Measurements from ENCODE around the gene CUTC. TPM values are rescaled to one million over a fixed set of nuclear protein-coding genes. Genes with fewer than 3 reads are reported as not detected.

The CUTC gene
- total and polyA plus RNA-seq, 4 donors: 10.3 to 23.4 (median 17.3) TPM

DNA sequence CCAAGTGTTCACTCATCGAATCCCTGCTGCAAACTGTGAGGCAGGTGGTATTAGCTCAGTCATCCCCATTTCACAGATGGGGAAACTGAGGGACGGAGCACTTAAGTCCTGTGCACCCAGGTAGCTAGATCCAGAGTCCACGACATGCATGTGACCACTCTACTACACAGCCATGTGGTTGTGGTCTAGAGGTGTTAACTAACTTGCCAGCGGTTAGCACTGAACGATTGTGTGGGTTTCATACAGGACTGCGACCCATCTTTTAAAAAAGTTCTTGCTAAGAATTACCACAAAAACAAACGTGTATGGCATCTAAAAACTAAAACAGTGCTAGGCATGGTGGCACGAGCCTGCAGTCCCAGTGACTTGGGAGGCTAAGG is 34.3 kb downstream of the CUTC start:
- Histone ChIP-seq H3K9ac (ENCODE audit: low read depth in 1 of 2, low read length in 2 of 2) (no peak overlapping the region), H3K27me3 (ENCODE audit: control insufficient read depth in 4 of 4, insufficient read depth in 4 of 4, low read length in 3 of 4) (no peaks in the 10 kb centered on the region), H3K4me3 (ENCODE audit: low read depth in 1 of 3, low read length in 3 of 3) (no peak overlapping the region), H3K9me3 (ENCODE audit: control insufficient read depth in 4 of 4, low read length in 3 of 4) (no peaks in the 10 kb centered on the region), H3K36me3 (ENCODE audit: control insufficient read depth in 4 of 4, insufficient read depth in 3 of 4, low read depth in 1 of 4, low read length in 3 of 4) (peaks cover 0 to 2% (median 0%) of the 10 kb centered on the region in 4 donors), H3K27ac (ENCODE audit: low read depth in 1 of 2, low read length in 2 of 2) (no peak overlapping the region), H3K4me1 (ENCODE audit: control insufficient read depth in 4 of 4, insufficient read depth in 4 of 4, low read length in 3 of 4) (peaks cover 0 to 6% (median 2%) of the 10 kb centered on the region in 4 donors)
- no peak for DNase-seq (ENCODE audit: low spot score)
- WGBS: 79% methylated on average over 8 of the region's 8 CpGs
- TF ChIP-seq SP1 (IDR thresholded peaks at IDR 0.05) (no peak), NR2F2 (IDR thresholded peaks at IDR 0.05) (no peak), GABPA (IDR thresholded peaks at IDR 0.05 in 1 of 2, conservative IDR thresholded peaks at IDR 0.05 in 1 of 2) (no peak), EGR1 (IDR thresholded peaks at IDR 0.05; ENCODE audit: low read depth in 2 of 2) (no peak), JUND (IDR thresholded peaks at IDR 0.05) (no peak), RXRA (IDR thresholded peaks at IDR 0.05) (no peak), YY1 (IDR thresholded peaks at IDR 0.05) (no peak), HNF4A (conservative IDR thresholded peaks at IDR 0.05) (no peak)
- TF ChIP-seq, protein P1, sequence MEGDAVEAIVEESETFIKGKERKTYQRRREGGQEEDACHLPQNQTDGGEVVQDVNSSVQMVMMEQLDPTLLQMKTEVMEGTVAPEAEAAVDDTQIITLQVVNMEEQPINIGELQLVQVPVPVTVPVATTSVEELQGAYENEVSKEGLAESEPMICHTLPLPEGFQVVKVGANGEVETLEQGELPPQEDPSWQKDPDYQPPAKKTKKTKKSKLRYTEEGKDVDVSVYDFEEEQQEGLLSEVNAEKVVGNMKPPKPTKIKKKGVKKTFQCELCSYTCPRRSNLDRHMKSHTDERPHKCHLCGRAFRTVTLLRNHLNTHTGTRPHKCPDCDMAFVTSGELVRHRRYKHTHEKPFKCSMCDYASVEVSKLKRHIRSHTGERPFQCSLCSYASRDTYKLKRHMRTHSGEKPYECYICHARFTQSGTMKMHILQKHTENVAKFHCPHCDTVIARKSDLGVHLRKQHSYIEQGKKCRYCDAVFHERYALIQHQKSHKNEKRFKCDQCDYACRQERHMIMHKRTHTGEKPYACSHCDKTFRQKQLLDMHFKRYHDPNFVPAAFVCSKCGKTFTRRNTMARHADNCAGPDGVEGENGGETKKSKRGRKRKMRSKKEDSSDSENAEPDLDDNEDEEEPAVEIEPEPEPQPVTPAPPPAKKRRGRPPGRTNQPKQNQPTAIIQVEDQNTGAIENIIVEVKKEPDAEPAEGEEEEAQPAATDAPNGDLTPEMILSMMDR (IDR thresholded peaks at IDR 0.05; ENCODE audit: low read depth, low read length, missing input control): no peak
- TF ChIP-seq, protein P2, sequence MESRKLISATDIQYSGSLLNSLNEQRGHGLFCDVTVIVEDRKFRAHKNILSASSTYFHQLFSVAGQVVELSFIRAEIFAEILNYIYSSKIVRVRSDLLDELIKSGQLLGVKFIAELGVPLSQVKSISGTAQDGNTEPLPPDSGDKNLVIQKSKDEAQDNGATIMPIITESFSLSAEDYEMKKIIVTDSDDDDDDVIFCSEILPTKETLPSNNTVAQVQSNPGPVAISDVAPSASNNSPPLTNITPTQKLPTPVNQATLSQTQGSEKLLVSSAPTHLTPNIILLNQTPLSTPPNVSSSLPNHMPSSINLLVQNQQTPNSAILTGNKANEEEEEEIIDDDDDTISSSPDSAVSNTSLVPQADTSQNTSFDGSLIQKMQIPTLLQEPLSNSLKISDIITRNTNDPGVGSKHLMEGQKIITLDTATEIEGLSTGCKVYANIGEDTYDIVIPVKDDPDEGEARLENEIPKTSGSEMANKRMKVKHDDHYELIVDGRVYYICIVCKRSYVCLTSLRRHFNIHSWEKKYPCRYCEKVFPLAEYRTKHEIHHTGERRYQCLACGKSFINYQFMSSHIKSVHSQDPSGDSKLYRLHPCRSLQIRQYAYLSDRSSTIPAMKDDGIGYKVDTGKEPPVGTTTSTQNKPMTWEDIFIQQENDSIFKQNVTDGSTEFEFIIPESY (IDR thresholded peaks at IDR 0.05): no peak
- TF ChIP-seq, protein P3, sequence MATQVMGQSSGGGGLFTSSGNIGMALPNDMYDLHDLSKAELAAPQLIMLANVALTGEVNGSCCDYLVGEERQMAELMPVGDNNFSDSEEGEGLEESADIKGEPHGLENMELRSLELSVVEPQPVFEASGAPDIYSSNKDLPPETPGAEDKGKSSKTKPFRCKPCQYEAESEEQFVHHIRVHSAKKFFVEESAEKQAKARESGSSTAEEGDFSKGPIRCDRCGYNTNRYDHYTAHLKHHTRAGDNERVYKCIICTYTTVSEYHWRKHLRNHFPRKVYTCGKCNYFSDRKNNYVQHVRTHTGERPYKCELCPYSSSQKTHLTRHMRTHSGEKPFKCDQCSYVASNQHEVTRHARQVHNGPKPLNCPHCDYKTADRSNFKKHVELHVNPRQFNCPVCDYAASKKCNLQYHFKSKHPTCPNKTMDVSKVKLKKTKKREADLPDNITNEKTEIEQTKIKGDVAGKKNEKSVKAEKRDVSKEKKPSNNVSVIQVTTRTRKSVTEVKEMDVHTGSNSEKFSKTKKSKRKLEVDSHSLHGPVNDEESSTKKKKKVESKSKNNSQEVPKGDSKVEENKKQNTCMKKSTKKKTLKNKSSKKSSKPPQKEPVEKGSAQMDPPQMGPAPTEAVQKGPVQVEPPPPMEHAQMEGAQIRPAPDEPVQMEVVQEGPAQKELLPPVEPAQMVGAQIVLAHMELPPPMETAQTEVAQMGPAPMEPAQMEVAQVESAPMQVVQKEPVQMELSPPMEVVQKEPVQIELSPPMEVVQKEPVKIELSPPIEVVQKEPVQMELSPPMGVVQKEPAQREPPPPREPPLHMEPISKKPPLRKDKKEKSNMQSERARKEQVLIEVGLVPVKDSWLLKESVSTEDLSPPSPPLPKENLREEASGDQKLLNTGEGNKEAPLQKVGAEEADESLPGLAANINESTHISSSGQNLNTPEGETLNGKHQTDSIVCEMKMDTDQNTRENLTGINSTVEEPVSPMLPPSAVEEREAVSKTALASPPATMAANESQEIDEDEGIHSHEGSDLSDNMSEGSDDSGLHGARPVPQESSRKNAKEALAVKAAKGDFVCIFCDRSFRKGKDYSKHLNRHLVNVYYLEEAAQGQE (IDR thresholded peaks at IDR 0.05): no peak
- TF ChIP-seq, protein P4, sequence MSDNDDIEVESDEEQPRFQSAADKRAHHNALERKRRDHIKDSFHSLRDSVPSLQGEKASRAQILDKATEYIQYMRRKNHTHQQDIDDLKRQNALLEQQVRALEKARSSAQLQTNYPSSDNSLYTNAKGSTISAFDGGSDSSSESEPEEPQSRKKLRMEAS (IDR thresholded peaks at IDR 0.05): no peak
- TF ChIP-seq, protein P5, sequence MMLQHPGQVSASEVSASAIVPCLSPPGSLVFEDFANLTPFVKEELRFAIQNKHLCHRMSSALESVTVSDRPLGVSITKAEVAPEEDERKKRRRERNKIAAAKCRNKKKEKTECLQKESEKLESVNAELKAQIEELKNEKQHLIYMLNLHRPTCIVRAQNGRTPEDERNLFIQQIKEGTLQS (IDR thresholded peaks at IDR 0.05): no peak

DNA sequence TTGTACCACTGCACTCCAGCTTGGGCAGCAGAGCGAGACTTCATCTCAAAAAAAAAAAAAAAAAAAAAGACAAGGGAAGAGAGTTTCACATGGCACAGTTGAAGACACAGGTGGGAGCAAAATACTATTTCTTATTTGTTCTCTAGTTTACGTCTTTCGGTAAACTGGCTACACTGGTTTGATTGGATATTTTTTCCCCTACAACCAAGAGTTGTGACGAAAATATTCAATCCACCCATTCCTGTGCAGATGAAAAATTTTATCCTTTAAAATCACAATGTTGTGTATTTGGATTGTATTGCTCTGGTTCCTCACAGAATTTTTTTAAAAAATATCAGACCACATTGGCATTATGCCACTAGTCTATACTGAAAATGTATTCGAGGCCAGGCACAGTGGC is 35.9 kb downstream of the CUTC start:
- no peak overlapping the region for H3K27ac ChIP-seq (ENCODE audit: low read depth in 1 of 2, low read length in 2 of 2)
- peaks cover 0 to 6% (median 2%) of the 10 kb centered on the region in 4 donors for H3K4me1 ChIP-seq (ENCODE audit: control insufficient read depth in 4 of 4, insufficient read depth in 4 of 4, low read length in 3 of 4)
- DNase-seq (ENCODE audit: low spot score): no peak
- H3K4me3 ChIP-seq (ENCODE audit: low read depth in 1 of 3, low read length in 3 of 3): no peak overlapping the region
- 72% methylated on average over 5 of the region's 5 CpGs for WGBS
- H3K27me3 ChIP-seq (ENCODE audit: control insufficient read depth in 4 of 4, insufficient read depth in 4 of 4, low read length in 3 of 4): no peaks in the 10 kb centered on the region
- no peaks in the 10 kb centered on the region for H3K36me3 ChIP-seq (ENCODE audit: control insufficient read depth in 4 of 4, insufficient read depth in 3 of 4, low read depth in 1 of 4, low read length in 3 of 4)
- no peaks in the 10 kb centered on the region for H3K9me3 ChIP-seq (ENCODE audit: control insufficient read depth in 4 of 4, low read length in 3 of 4)
- no peak overlapping the region for H3K9ac ChIP-seq (ENCODE audit: low read depth in 1 of 2, low read length in 2 of 2)
- no peak for TF ChIP-seq EGR1 (IDR thresholded peaks at IDR 0.05; ENCODE audit: low read depth in 2 of 2)
- TF ChIP-seq, protein P3 (IDR thresholded peaks at IDR 0.05): no peak
- TF ChIP-seq FOXA2 (IDR thresholded peaks at IDR 0.05): no peak
- TF ChIP-seq GABPA (IDR thresholded peaks at IDR 0.05 in 1 of 2, conservative IDR thresholded peaks at IDR 0.05 in 1 of 2): no peak
- no peak for TF ChIP-seq RXRA (IDR thresholded peaks at IDR 0.05)
- TF ChIP-seq NR2F2 (IDR thresholded peaks at IDR 0.05): no peak
- TF ChIP-seq, protein P5 (IDR thresholded peaks at IDR 0.05): no peak
- no peak for TF ChIP-seq FOXA1 (IDR thresholded peaks at IDR 0.05)
- TF ChIP-seq, protein P1 (IDR thresholded peaks at IDR 0.05; ENCODE audit: low read depth, low read length, missing input control): no peak
- TF ChIP-seq, protein P4 (IDR thresholded peaks at IDR 0.05): no peak

All from liver (tissue), 9 donors.